DOHH2 (cell line): ENCODE results near the gene BTBD6.

Experiments used
- EZH2phosphoT487 ChIP-seq: fragments of 200-600 bp; sonication (generic); IDR thresholded peaks from 2 replicates; pipeline ENCODE4 v1.6.1; 2017; ENCODE audit warnings: borderline replicate concordance, mild to moderate bottlenecking, antibody characterized with exemption, low read length, moderate library complexity, mixed read lengths
- TF ChIP-seq, protein P1 (sequence below): fragments of 200-600 bp; sonication (generic); IDR thresholded peaks from one replicate; pipeline ENCODE4 v1.5.1; 2014; ENCODE audit warnings: antibody characterized with exemption, mild to moderate bottlenecking, low read depth, low read length; ENCODE audit not compliant: poor library complexity, severe bottlenecking

DNA sequence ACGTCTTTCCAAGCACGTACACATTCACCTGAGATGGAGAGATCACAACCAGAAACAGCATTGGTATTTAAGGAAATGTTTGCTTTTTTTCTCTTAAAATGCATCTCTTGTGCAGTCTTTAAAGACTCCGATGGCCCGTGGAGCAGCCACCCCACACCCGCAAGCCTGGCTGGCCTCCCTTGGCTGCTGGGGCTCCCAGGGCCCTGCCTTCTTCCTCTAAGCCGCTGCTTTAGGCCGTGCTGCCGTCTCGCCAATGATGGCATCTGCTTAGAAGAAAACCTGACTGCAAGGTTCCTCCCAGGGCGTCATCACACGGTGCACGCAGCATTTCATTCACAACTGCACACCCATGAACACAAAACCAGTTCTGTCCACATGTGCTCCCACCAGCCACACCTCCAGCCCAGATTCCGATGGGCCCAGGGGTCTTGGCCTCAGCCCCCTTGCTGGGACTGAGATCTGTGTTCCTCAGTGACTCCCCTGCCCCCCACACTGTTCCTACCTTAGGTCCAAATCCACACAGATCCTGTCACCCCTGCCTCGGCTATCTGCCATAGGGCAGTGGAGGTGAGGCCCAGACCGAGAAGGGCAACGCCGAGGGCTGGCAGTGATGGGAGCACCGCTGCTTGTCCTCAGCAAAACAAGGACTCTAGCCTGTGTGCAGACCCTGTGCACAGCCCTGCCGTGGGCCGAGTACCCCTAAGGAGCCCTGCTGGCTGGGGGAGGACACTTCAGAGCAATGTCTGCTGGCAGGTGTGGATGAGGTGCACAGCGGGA, 4.4 kb downstream of the BTBD6 start:
- TF ChIP-seq, protein P1, sequence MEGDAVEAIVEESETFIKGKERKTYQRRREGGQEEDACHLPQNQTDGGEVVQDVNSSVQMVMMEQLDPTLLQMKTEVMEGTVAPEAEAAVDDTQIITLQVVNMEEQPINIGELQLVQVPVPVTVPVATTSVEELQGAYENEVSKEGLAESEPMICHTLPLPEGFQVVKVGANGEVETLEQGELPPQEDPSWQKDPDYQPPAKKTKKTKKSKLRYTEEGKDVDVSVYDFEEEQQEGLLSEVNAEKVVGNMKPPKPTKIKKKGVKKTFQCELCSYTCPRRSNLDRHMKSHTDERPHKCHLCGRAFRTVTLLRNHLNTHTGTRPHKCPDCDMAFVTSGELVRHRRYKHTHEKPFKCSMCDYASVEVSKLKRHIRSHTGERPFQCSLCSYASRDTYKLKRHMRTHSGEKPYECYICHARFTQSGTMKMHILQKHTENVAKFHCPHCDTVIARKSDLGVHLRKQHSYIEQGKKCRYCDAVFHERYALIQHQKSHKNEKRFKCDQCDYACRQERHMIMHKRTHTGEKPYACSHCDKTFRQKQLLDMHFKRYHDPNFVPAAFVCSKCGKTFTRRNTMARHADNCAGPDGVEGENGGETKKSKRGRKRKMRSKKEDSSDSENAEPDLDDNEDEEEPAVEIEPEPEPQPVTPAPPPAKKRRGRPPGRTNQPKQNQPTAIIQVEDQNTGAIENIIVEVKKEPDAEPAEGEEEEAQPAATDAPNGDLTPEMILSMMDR, result no peak
- TF ChIP-seq EZH2phosphoT487, result no peak
